Activated T-helper 1 cell treated with Interleukin-2 at 50 U/mL for 16 hours (primary cell): Measurements from ENCODE around the gene SLC16A11.
"Not testable (repeated sequence)": the region's sequence is repeated elsewhere in the genome, so short reads cannot be mapped to it uniquely, and the experiment has no call there.

Source experiments
- DNase-seq: peaks from one replicate; pipeline ENCODE4 v3.0.0-alpha.2; 2020; ENCODE audit warnings: low read depth

SLC16A11 gene

DNA sequence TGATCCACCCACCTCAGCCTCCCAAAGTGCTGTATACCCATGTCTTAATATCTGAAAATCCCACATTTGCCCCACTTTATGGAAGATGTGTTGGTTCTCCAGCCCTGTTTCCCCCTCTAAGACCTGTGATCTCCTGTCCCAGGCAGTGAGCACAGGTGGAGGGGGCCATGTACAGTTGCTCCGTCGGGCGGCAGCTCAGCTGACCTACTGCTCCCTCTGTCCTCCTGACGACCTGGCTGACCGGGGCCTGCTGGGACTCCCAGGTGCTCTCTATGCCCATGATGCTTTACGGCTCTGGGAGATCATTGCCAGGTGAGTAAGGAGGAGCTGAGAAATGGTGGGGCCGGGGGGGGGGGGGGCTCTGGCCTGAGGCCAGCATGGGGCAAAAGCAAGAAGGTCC, 38.2 kb downstream of the SLC16A11 start:
- DNase-seq, result no peak

DNA sequence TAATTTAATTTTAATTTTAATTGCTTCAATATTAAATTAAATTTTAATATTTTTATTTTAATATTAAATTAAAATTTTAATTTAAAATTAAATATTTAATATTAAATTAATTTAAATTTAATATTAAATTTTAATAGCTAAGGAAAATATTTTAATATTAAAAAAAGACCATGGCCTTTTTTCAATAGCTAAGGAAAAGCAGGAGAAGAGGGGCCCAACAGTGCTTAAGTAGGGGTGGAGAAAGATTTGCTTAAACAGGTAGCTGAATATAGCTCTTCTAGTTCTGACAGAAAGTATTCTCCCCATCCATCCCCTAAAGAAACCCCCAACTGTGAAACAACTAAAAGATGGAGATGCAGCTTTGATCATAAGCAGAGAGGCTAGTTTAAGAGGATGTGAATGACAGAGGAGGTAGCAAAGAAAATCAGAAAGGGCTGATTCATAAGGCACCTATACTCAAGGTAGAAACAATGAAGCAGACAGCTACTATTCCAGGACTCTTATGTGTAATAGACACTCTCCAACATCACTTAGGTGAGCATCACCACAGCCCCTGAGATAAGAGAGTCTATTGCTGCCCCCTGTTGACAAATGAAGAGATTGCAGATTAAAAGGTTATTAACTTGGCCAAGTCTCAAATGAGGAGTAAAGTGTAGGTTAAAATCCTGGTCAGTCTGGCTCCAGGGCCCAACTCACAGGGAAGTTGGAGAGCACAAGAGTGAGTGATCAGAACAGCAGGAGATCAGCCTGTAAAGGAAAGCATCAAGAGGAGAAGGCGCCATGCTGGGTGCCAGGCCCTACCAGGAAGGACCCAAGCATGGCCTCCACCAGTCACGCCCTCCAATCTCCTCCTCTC, 39.3 kb downstream of the SLC16A11 start:
- DNase-seq, result no peak

DNA sequence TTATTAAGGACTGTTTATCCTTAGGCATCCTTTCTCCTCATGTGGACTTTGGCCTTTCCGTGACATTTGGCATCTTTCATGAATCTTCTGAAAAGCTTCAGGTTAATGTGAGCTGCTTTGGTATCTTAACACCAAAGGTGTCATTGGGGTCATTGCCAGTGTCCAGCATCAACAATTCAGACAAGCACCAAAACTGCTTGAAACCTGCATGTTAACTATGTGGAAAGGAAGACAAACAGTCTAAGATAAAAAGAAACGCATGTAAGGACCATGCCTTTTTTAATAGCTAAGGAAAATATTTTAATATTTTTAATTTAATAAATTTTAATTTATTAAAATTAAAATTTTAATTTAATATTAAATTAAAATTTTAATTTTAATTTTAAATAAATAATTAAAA, 40.1 kb downstream of the SLC16A11 start:
- no peak for DNase-seq

DNA sequence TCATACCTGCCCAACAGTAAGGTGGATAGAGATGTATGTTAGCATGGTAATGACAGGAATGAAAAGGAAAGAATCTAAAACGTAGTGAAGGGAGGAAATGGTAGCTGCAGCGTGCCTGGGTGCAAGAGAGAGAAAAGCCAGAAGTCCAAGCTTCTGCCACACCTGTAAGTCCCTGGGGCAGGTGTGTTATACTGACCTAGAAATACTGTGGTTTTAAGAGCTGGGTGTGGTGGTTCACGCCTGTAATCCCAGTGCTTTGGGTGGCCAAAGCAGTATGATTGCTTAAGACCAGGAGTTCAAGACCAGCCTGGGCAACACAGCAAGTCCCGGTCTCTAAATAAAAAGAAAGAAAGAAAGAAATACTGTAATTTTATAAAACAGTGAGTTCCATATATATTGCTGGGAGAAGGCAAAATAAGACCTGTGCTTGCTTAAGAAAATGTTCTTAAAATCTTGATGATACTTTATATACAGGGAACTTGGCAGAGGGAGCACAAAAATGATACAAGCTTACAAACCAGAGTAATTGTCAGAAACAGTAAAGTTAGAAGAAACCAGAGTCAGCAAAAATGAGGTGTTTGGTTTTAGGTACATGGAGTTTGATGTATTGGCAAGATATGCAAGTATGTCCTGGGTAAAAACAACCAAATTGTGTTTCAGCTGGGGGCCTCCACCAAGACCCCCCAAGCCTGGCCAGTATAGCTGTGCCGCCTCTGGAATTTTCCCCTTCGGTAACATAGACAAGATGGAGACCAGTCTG, 41.4 kb downstream of the SLC16A11 start:
- no peak for DNase-seq

DNA sequence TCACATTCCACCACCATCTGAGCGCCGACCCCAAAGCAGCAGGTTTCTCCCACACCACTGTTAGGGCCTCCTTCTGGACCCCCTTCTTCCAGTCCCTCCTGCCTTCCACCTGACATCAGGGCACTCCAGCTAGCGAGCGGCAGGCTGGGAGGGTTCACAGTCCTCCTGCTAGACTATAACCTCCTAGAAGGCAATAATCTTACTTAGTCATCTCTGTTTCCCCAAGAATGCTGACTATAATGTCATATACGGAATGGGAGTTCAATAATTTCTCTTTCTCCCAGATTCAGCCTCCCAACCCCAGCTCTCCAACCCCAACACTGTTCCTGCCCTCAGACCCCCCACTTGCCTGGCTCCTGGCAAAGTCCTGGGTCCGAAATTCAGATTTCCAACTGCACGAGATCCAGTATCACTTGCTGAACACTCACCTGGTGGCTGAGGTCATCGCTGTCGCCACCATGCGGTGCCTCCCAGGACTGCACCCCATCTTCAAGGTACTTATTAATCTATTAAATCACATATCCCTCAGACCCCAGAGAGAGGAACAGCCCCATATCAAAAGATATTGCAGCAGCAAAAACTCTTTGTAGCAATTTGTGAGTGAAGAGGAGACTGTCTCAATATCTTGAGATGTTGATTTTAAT, 42.5 kb downstream of the SLC16A11 start:
- no peak for DNase-seq

DNA sequence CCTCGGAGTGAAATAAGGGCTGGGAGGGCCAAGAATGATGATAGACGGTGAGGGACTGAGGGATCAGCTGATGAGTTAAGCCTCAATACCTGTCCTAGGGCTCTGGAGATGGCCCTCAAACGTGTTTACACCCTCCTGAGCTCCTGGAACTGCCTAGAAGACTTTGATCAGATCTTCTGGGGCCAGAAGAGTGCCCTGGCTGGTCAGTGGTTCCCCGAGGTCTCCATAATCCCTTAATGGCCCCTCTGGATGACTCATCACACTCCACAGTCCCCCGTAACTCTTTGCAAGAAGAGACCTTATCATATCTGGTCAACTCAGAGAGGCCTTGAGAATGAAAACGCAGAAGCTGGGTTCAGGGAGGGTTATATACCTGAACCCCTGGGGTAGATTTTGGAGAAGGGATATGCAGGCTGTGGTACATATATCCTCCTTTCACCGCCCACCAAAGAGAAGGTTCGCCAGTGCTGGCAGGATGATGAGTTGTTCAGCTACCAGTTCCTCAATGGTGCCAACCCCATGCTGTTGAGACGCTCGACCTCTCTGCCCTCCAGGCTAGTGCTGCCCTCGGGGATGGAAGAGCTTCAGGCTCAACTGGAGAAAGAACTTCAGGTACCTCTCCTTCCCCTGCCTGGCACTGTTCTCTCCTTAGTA, 44.9 kb downstream of the SLC16A11 start:
- no peak for DNase-seq

DNA sequence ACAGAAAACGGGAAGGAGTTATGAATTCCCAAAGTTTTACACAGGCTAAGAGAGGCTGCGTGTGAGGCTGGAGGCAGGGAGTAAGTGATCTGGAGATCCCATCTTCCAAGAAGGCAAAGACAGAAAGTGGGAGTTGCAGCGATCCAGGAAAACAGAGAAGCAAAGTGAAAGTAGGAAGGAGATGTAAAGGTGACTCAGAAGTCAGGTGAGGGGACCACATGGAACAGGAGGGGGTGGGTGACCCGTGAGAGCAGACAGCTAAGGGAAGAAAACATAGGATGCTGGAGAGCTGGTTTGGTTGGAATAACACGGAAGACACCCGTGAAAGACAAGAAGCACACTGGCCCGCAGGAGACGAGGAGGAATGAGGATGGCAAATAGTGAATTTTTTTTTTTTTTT, 46.7 kb downstream of the SLC16A11 start:
- DNase-seq, result no peak

DNA sequence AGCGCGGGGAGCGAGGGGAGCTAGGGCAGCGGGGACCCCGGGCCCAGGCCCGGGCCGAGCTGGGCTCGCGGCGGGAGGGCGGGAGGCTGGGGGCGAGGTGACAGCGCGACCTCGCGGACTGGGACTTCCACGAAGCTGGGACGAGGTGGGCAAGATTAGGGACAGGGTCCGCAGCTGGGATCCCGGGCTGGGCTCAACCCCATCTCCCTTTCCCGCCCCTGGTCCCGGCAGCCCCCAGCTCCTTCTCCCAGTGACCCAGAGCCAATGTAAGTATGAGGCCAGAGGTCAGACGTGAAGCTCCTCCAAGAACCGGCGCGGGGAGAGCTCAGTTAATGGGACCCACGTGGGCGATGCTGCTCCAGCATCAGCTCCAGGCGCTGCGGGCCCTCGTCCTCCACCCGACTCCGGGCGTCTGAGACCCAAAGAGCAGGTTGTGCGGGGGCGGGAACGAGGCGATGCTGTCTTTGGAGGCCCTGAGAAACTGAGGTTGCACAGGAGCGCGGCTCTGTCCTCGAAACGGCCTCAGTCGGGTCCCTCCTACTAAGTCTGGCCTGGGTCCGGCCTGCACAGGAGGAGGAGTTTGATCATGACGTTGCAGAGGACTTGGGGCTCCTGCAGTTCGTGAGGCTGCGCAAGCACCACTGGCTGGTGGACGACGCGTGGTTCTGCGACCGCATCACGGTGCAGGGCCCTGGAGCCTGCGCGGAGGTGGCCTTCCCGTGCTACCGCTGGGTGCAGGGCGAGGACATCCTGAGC, 47.5 kb downstream of the SLC16A11 start:
- no peak for DNase-seq

DNA sequence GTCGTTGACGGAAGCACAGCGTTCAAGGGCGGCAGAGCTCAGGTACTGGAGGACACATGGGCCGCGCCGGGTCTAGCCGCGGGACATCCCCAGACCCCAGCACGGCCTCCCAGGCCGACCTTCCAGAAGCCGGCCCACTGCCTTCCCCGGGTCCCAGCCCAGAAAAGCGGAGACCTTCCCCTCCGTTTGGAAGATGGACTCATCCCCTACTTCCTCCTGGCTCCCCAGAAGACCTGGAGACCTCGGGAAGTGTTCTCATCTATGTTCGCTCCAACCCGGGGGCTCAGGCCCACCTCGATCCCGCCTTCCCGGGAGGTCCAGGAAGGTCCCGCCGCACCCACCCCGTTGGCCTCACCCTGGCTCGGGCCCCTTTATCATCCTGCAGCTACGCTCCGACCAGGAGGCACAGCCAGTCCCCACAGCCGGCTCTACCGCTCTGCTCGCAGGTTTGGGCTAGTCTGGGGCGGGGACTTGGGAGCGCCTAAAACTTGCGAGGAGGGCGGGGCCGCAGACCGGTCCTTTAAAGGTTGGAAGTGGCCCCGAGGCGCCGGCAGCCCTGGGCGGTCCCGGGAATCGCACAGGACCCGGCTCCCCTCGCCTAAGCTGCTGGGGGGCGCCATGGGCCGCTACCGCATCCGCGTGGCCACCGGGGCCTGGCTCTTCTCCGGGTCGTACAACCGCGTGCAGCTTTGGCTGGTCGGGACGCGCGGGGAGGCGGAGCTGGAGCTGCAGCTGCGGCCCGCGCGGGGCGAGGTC, 48.2 kb downstream of the SLC16A11 start, which contains the start of gene ALOX12:
ALOX12 (plus strand) TSS at position 550 of the 756 bp plus-strand sequence; CDS start at position 619, 69 bp downstream.
- no peak for DNase-seq

DNA sequence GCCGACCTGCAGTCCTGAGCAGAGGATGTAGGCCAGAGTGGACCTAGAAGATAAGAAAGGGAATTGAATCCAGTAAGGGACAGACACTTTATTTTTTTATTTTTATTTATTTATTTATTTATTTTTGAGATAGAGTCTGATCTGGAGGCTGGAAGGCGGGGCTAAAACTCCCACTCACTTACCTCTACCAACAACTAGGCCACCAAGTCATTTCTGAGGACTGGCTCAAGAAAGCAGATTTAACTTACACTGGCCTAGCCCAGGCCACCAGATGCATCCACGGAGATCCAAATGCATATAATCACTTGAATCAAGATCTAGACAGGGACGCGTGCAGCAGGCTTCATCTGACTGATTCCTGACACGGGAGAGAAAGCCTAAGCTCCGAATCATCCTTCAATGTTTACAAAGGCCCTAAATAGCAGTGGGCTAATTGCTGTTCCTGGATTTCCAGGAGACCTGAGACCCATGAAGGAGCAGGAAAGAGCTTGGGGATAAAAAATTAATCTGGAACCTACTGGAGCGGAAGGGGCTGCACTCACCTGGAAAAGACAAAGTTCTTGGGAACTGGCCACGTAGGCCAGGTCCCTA, 49.1 kb downstream of the SLC16A11 start:
- DNase-seq, result no peak

DNA sequence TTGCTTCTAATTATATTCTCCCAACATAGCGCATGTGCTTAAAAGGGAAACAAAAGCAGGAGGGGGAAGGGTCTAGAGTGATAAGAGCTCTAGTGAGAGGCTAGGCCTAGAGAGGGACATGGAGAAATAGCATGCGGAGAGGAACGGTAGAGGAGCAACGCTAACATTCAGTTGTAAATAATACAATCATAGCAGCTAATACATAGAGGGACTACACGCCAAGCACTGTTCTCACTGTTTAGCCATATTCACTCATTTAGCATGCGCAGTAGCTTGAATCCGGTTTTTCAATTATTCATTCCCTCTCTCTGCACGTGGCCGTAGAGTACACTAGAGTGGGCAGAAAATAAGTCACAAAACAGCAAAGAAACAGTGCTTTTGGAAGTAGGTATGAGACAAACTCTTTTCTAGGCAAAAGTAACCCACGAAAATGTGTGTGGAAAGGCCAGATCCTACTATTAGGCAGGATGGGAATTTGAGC, 49.7 kb downstream of the SLC16A11 start:
- DNase-seq, result no peak

DNA sequence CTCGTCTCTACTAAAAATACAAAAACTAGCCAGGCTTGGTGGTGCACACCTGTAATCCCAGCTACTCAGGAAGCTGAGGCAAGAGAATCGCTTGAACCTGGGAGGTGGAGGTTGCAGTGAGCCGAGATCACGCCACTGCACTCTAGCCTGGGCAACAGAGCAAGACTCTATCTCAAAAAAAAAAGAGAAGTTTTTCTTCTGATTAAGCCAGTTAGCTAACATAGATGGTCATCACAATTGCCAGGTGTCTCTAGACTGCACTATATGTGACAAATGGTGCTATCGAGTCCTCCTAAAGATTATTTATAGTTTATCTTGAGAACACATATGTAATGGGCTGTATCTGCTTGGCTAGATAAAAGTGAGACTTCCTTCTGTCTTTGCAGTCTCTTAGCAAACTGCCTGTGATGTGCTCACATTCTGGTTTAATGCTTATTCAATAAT, 50.3 kb downstream of the SLC16A11 start:
- DNase-seq, result not testable (repeated sequence)
